ENCODE results near the gene CIDEB. TPM values are rescaled to one million over a fixed set of nuclear protein-coding genes. Genes with fewer than 3 reads are reported as not detected.

The CIDEB gene
- total RNA-seq, 1 donor from 2014 or later: 16.4 TPM

DNA sequence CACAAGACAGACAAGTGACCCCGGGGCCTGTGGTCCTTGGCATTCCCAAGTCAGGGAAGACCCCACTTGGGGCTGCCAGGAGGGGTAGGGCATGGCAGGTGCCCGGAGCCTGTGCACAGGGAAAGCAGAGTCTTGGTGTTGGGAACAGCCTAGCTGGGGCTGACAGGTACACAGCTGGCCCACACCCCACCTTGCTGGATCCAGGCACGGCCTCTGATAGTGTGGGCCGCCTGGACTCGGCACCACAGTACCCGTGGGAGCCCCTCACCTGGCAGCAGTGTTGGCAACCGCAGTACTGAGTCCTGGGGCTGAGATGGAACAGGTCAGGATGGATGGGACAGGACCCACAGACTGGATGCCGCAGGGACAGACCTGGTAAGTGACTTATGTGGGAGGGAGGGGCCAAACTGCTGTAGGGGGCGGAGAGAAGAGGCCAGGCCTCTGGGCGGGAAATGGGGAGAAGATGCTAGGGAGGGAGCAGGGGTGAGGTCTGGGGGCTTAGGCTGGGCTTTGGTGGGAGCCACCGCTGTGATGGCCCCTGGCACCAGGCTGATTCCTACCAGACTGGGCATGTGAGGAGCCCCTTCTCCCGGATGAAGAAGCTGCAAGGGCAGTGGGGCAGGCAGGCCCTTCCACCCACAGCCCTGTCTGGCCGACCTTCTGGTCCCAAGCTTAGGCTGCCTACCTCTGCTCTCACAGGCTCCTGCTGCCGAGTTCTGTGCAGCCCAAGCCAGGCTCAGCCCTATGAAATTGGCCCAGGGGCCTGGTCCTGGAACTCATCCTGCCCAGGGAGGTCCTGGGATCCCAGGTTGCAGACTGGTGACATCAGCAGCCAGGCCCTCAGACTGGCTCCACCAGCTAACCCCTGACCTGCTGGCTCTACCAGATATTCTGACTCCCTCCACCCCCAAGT is 44.7 kb downstream of the CIDEB start, which contains the start of gene TGM1:
Gene TGM1 (minus strand): TSS at position 357 of the 913 bp plus-strand sequence. CDS start 825 bp downstream, outside the sequence.
- no peak within 1 kb of the TSS for H3K4me3 ChIP-seq
- H3K27ac ChIP-seq: no peak within 1 kb of the TSS
- H3K27me3 ChIP-seq (ENCODE audit: low read depth): no peaks in the 10 kb centered on the region
- intact Hi-C loops (cut with DNase I): no loop called here
- DNase-seq (peak; percentile 41), ATAC-seq (no peak)
- H3K4me1 ChIP-seq: peaks cover 12% of the 10 kb centered on the region
- TF ChIP-seq, protein P1, sequence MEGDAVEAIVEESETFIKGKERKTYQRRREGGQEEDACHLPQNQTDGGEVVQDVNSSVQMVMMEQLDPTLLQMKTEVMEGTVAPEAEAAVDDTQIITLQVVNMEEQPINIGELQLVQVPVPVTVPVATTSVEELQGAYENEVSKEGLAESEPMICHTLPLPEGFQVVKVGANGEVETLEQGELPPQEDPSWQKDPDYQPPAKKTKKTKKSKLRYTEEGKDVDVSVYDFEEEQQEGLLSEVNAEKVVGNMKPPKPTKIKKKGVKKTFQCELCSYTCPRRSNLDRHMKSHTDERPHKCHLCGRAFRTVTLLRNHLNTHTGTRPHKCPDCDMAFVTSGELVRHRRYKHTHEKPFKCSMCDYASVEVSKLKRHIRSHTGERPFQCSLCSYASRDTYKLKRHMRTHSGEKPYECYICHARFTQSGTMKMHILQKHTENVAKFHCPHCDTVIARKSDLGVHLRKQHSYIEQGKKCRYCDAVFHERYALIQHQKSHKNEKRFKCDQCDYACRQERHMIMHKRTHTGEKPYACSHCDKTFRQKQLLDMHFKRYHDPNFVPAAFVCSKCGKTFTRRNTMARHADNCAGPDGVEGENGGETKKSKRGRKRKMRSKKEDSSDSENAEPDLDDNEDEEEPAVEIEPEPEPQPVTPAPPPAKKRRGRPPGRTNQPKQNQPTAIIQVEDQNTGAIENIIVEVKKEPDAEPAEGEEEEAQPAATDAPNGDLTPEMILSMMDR (IDR thresholded peaks at IDR 0.05): no peak
- H3K36me3 ChIP-seq: peaks cover 42% of the 10 kb centered on the region
- no peaks in the 10 kb centered on the region for H3K9me3 ChIP-seq

DNA sequence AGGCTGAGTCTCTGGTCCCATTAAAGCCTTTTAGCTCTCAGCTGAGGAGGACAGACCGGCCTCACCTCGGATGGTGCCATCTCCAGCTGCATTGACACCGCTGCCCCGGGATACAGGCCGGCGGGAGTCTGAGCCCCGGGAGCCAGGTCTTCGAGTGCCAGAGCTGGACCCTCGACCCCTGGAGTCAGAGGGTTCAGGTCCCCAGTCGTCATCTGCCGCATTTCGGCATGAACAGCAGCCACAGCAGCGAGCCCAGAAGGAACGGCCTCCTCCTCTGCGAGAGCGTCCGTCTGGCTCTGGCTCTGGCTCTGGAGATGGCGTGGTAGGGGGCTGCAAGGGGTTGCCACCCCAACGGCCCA is 45.8 kb downstream of the CIDEB start:
- Histone ChIP-seq H3K4me3 (no peak overlapping the region), H3K4me1 (peaks cover 12% of the 10 kb centered on the region), H3K27ac (no peak overlapping the region), H3K36me3 (peaks cover 31% of the 10 kb centered on the region), H3K27me3 (ENCODE audit: low read depth) (no peaks in the 10 kb centered on the region), H3K9me3 (no peaks in the 10 kb centered on the region)
- intact Hi-C loops (cut with DNase I): no loop called here
- ATAC-seq (no peak), DNase-seq (peak; percentile 27)
- TF ChIP-seq, protein P1 (IDR thresholded peaks at IDR 0.05): no peak

DNA sequence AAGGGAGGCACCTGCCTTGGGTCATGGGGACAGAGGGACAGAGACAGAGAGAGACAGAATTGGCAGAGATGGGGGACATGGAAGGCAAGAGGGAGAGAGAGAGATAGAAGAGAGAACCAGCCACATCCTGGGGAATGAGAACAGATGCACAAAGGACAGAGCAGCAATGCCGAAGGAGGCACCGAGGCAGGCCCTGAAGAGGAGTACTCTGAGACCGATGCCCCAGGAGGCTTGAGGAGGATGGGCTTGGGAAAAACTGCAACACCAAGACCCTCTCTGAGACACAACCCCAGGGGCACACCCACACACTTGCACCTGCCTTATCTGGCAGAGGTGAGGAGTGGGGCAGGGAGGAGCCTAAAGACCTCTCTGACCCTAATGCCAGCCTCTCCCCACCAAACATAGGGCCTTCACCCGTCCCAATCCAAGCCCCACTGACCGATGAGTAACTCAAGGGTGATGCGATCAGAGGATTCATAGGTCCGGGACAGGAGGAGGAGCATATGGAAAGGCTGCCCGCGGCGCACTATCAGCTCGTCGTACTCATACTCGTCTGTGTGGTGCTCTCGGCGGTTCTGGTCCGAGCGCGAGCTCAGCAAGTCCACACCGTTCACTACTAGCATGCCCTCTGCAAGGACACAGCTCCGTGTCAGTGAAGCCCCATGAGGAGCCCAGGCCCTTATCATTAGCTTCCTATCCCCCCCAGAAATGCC is 46.4 kb downstream of the CIDEB start:
- intact Hi-C loops (cut with DNase I): no loop called here
- H3K4me1 ChIP-seq: peaks cover 12% of the 10 kb centered on the region
- no peaks in the 10 kb centered on the region for H3K27me3 ChIP-seq (ENCODE audit: low read depth)
- ATAC-seq: no peak
- no peaks in the 10 kb centered on the region for H3K9me3 ChIP-seq
- H3K27ac ChIP-seq: no peak overlapping the region
- H3K4me3 ChIP-seq: no peak overlapping the region
- peak; percentile 39 for DNase-seq
- TF ChIP-seq, protein P1 (IDR thresholded peaks at IDR 0.05): no peak
- H3K36me3 ChIP-seq: peaks cover 25% of the 10 kb centered on the region

DNA sequence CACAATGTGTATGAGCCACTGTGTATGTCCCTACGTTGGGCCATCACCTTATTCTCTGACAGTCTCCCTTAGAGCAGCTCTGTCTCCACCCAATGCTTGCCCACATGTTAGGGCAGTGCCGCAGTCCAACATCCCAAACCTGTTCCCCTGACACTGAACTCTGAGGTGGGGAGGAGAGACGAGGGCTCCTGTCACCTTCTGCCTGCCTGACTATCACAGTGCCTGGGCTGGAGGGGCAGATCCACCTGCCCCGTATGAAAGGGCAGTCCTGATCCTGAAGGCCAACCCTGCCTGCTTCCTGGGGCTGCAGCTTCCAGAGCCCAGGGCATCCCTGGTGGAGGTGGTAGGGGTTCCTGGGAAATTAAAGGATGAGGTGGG is 47.0 kb downstream of the CIDEB start:
- H3K27me3 ChIP-seq (ENCODE audit: low read depth): no peaks in the 10 kb centered on the region
- peaks cover 12% of the 10 kb centered on the region for H3K4me1 ChIP-seq
- TF ChIP-seq, protein P1 (IDR thresholded peaks at IDR 0.05): no peak
- peaks cover 19% of the 10 kb centered on the region for H3K36me3 ChIP-seq
- no peak overlapping the region for H3K27ac ChIP-seq
- no peak for DNase-seq
- no peak overlapping the region for H3K4me3 ChIP-seq
- H3K9me3 ChIP-seq: no peaks in the 10 kb centered on the region
- no peak for ATAC-seq
- intact Hi-C loops (cut with DNase I): no loop called here

DNA sequence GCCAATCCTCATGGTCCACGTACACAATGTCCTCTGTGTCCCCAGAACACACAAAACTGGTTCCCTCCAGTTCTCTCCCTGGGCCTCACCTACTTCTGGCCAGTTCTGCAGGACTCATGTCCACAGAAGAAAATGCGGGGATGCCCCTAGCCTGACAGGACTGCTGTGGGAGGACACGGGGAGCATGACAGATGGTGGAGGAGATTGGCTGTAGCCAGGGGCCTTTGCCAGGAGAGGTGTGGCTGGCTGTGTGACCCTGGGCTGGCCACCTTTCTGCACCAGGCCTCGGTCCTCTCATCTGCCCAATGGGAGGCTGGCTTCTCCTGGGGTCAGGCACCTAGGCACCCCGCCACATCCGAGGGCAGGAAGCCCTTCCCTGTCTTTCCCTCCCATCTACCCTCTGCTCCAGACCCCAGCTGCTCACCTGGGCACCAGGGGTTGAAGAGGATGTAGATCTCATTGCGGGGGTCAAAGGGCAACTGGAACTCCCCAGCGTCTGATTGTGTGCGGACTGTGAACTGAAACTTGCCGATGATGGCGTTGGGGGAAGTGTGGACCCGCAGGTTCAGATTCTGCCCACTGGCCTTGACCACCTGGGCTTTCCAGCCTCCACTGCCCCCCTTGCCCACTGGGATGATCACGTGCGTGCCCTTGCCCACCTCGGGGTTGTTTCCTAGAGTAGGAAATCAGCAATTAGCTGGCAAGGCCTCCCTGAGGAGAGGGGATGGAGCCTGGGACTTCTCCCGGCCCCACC is 47.6 kb downstream of the CIDEB start:
- TF ChIP-seq, protein P1 (IDR thresholded peaks at IDR 0.05): no peak
- no peak overlapping the region for H3K27ac ChIP-seq

More for the DNA sequence above, 47.6 kb downstream of the CIDEB start:
- peaks cover 12% of the 10 kb centered on the region for H3K4me1 ChIP-seq
- peaks cover 18% of the 10 kb centered on the region for H3K36me3 ChIP-seq
- H3K27me3 ChIP-seq (ENCODE audit: low read depth): no peaks in the 10 kb centered on the region
- no peaks in the 10 kb centered on the region for H3K9me3 ChIP-seq
- peak; percentile 22 to 51 for ATAC-seq
- intact Hi-C loops (cut with DNase I): no loop called here
- no peak overlapping the region for H3K4me3 ChIP-seq
- peak; percentile 31 for DNase-seq
